ENCODE data around the gene DRAM2. TPM values are rescaled to one million over a fixed set of nuclear protein-coding genes. Genes with fewer than 3 reads are reported as not detected.

DRAM2 gene
- total and polyA plus RNA-seq, 9 of the 15 experiments (the other 6 are each of a cell fraction or from before 2014, with no cell fraction given): 29.0 to 161 (median 53.5) TPM

DNA sequence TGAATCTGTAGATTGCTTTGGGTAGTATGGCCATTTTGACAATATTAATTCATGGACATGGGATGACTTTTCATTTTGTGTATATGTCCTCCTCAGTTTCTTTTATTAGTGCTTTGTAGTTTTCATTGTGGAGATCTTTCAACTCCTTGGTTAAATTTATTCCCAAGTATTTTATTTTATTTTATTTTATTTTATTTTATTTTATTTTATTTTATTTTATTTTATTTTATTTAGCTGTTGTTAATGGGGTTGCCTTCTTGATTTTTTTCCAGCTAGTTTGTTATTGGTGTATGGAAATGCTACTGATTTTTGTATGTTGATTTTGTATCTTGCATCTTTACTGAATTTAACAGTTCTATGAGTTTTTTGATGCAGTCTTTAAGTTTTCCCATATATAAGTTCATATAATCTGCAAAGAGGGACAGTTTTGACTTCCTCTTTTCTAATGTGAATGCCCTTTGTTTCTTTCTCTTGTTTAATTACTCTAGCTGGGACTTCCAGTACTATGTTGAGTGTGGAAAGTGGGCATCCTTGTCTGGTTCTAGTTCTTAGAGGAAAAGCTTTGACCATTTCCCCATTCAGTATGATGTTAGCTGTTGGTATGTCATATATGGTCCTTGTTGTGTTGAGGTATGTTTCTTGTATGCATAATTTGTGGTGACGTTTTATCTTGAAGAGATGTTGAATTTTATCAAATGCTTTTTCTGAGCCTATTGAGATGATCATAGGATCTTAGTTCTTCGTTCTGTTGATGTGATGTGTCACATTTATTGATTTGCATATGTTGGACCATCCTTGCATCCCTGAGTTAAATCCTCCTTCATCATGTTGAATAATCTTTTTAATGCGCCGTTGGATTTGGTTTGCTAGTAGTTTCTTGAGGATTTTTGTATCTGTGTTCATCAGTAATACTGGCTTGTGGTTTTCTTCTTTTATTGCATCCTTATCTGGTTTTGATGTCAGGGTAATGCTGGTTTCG lies 14.4 kb upstream of the DRAM2 start:
- FAIRE-seq: peak; percentile 52
- Histone ChIP-seq H3K27ac (ENCODE audit: extremely low read depth, low read depth, low read length) (no peak overlapping the region), H3K9me3 (replicated peaks; ENCODE audit: control insufficient read depth, insufficient read depth, low read depth, low read length) (no peaks in the 10 kb centered on the region), H3K36me3 (ENCODE audit: control insufficient read depth, insufficient read depth, low read length) (peaks cover 78% of the 10 kb centered on the region), H3K4me1 (replicated peaks in 1 of 2; ENCODE audit: control insufficient read depth in 2 of 2, insufficient read depth in 2 of 2, low read length in 2 of 2) (no peaks in the 10 kb centered on the region), H3K4me3 (no peak overlapping the region), H3K9ac (ENCODE audit: insufficient read depth in 1 of 2, low read depth in 2 of 2, low read length in 2 of 2) (no peak overlapping the region), H4K20me1 (replicated peaks; ENCODE audit: control insufficient read depth, insufficient read depth, low read length) (peaks cover 6% of the 10 kb centered on the region; the same call in 1 of the 2 replicates), H3K27me3 (ENCODE audit: control insufficient read depth in 2 of 2, insufficient read depth in 2 of 2, low read length in 2 of 2) (no peaks in the 10 kb centered on the region), H3K79me2 (ENCODE audit: control insufficient read depth, insufficient read depth, low read length) (peaks cover 85% of the 10 kb centered on the region), H3K4me2 (ENCODE audit: insufficient read depth, low read length) (no peak overlapping the region), H3K9me1 (ENCODE audit: control insufficient read depth, insufficient read depth, low read length) (no peaks in the 10 kb centered on the region), H2AFZ (ENCODE audit: low read depth, low read length) (no peak overlapping the region)
- ChIA-PET CTCF (ENCODE audit: low intra/inter-chr PET ratio) (no interaction called here), POLR2A (interaction anchor here (0.6 to 1.6 kb wide), 2 partner anchors 12 to 28 kb away, joined by 3 to 5 read pairs; no protein-coding TSS in a partner anchor)
- intact Hi-C loops (cut with micrococcal nuclease): no loop called here
- no peak for DNase-seq (ENCODE audit: extremely low read depth in 1 of 4, low spot score in 3 of 4)
- TF ChIP-seq MGA (IDR thresholded peaks at IDR 0.05): no peak
- TF ChIP-seq SPI1 (IDR thresholded peaks at IDR 0.05; ENCODE audit: borderline replicate concordance, low read depth, low read length): peak; percentile 81
- TF ChIP-seq ZNF780A (CRISPR knock-in tag; IDR thresholded peaks at IDR 0.05): no peak
- 0 out of 2 replicates have a peak, but pooled peaks have one; percentile 19 for TF ChIP-seq ZNF324 (CRISPR knock-in tag; IDR thresholded peaks at IDR 0.05)
- no peak for TF ChIP-seq ARID3B (CRISPR knock-in tag; IDR thresholded peaks at IDR 0.05; ENCODE audit: borderline replicate concordance)
- in situ Hi-C loops (cut with MboI): no loop called here
- no peak for ATAC-seq
- no TSS peak for BruUV-seq (replicated peaks)
- WGBS (ENCODE audit: insufficient coverage, low coverage, missing lambda C conversion rate): 91% methylated on average over 5 of the region's 5 CpGs

All from K562 (cell line).